NB4 (cell line): ENCODE data around the gene POLL.

ENCODE experiments used
- MYC ChIP-seq: IDR thresholded peaks from 2 replicates; pipeline ENCODE4 v1.6.1; 2011; ENCODE audit warnings: low read depth, low read length
- POLR2A ChIP-seq: IDR thresholded peaks from 2 replicates; pipeline ENCODE4 v1.6.1; 2011; ENCODE audit warnings: mild to moderate bottlenecking; ENCODE audit not compliant: insufficient read length; ENCODE audit errors: extremely low read depth
- TF ChIP-seq, protein P1 (sequence below): IDR thresholded peaks from one replicate; pipeline ENCODE4 v1.5.1; 2012; ENCODE audit warnings: low read depth, low read length
- TF ChIP-seq, protein P2 (sequence below): IDR thresholded peaks from 2 replicates; pipeline ENCODE4 v1.6.1; 2011; ENCODE audit warnings: low read depth, low read length

DNA sequence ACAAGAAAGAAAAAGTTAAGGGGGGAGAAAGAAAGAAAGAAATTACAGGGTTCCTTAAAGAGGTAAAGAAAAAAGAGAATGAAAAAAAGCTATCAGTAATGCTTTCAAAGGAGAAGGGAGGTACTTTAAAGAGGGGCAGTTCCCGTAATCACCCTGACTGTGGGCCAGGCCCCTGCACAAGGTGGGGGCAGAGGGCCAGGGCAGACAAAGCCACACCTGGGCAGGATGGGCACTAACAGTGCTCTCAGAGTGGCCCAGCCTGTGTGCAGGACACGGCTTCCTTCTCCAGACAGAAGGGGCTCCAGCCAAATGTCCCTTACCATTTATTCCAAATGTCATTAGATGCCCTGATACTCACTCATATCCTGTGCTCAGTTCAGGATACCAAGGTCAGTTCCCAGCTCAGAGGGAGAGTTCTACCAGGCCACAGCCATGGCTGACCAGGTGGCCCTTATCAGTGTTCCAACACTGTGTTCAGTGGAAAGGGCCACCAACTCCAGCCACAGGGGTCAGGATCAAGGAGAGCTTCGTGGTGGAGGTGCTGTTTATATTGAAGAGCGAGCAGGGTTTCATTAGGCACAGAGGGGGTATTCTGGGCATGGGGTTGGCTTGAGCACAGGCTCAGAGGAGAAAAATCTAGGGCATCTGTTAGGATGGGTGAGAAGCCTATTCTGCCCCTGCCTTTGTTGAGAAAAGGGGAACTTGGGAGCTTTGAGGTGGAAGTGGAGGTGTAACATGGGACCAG lies 29.9 kb upstream of the POLL start:
- TF ChIP-seq POLR2A (no peak), MYC (no peak)
- TF ChIP-seq, protein P1, sequence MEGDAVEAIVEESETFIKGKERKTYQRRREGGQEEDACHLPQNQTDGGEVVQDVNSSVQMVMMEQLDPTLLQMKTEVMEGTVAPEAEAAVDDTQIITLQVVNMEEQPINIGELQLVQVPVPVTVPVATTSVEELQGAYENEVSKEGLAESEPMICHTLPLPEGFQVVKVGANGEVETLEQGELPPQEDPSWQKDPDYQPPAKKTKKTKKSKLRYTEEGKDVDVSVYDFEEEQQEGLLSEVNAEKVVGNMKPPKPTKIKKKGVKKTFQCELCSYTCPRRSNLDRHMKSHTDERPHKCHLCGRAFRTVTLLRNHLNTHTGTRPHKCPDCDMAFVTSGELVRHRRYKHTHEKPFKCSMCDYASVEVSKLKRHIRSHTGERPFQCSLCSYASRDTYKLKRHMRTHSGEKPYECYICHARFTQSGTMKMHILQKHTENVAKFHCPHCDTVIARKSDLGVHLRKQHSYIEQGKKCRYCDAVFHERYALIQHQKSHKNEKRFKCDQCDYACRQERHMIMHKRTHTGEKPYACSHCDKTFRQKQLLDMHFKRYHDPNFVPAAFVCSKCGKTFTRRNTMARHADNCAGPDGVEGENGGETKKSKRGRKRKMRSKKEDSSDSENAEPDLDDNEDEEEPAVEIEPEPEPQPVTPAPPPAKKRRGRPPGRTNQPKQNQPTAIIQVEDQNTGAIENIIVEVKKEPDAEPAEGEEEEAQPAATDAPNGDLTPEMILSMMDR = no peak
- TF ChIP-seq, protein P2, sequence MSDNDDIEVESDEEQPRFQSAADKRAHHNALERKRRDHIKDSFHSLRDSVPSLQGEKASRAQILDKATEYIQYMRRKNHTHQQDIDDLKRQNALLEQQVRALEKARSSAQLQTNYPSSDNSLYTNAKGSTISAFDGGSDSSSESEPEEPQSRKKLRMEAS = no peak
